Epidermal melanocyte (primary cell): Measurements from ENCODE around the gene PKDCC.

Source experiments
- DNase-seq: peaks from one replicate; pipeline ENCODE4 v3.0.0; 2011; ENCODE audit warnings: low spot score; ENCODE audit not compliant: insufficient read length

Gene PKDCC, protein sequence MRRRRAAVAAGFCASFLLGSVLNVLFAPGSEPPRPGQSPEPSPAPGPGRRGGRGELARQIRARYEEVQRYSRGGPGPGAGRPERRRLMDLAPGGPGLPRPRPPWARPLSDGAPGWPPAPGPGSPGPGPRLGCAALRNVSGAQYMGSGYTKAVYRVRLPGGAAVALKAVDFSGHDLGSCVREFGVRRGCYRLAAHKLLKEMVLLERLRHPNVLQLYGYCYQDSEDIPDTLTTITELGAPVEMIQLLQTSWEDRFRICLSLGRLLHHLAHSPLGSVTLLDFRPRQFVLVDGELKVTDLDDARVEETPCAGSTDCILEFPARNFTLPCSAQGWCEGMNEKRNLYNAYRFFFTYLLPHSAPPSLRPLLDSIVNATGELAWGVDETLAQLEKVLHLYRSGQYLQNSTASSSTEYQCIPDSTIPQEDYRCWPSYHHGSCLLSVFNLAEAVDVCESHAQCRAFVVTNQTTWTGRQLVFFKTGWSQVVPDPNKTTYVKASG

GRCh38 chr2:42047488-42048298, at the start of gene PKDCC:
PKDCC (plus strand) TSS chr2:42048021; CDS start chr2:42048200, 179 bp downstream.
- DNase-seq, result peak; percentile 94

DNA sequence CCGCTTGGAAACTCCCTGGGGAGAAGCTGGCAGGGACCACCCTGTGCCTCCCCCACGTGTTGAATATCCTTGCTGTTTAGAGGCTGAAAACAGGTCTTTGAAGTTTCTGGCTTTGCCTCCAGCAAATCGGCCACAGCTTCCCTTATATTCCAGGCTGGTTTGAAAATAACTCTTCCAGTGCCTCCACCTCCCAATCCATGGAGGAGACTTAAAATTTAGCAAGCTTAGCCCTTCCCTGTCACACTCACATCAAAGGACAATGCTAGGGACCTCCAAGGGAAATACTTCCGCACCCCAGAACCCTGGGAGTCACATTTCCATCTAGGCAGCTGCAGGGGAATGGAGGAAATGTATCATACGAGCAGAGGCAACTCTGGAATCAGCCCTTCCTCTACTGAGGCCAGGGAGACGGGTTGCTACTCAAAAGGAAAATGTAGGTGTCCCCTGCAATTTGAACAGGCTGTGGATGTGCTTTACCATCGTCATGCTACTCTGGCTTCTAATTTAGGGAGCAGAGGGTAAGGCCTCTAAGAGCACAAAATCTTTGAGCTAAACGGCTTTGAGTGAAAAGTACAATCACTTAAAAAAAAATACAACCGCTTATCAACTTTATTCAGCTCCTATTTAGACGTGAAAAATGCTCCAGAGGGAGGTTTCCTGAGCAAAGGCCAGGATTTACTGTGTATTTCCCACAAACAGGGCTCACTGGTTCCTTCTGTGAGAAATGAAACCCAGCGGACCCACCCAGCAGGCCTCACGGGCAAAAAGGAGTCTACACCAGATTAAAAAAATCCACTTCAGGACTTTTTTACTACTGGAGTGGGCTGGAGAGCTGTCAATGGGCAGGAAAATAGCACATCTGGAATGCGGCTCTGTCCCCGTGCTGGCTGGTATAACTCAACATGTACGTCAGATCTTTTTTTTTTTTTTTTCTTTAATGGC, 49.4 kb upstream of the PKDCC start:
- DNase-seq, result no peak

DNA sequence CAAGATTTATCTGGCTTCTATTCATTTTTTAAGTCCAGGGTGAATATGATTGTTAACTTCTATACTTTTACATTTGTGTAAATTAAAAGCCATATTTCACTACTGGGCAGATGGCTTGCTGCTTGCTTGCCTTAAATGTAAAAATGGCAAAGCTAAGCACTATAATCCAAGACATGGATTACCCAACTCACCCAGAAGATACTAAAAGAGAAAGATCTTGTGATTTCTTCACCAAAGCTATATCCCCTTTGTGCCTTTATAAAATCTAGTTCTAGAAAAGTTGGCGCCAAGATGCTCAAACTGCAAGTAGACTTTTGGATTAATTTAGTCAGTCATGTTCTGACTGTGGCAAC, 48.7 kb upstream of the PKDCC start:
- no peak for DNase-seq

GRCh38 chr2:41999592-42000281, 48.1 kb upstream of the PKDCC start:
- DNase-seq, result no peak

GRCh38 chr2:42001711-42002201, 46.1 kb upstream of the PKDCC start:
- no peak for DNase-seq

- DNase-seq, result no peak
Measured at GRCh38 chr2:42007551-42007950, 40.3 kb upstream of the PKDCC start.

DNA sequence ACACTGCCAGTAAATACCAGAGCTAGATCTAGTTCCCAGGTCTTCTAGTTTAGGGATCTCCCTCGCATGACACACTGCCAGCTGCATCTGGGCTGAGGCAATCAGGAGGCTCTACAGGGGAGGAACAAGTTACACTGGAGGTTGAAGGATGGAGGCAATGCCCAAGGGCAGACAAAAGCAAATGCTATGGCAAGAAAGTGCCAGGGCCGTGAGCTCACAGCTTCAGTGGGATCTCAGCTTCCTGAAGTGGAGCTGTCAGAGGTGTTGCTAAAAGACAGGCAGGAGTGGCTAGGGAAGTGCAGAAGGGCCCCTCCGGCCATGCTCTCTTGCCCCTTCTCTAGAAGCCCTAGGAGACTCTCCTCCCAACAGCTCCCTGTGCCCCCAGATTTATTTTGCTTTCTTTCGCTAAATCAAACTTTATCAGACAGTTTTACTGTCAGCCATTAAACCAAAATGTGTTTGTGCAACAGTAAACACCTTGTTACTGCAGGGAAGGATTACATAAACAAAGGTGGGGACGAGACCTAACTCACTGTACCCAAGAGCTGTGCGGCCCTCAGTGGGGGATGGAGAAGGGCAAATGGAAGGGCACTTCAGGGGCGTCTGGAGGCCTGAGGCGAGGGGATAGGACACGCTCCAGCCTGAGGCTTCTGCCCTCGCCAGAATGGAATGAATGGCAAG, 39.4 kb upstream of the PKDCC start:
- no peak for DNase-seq

DNA sequence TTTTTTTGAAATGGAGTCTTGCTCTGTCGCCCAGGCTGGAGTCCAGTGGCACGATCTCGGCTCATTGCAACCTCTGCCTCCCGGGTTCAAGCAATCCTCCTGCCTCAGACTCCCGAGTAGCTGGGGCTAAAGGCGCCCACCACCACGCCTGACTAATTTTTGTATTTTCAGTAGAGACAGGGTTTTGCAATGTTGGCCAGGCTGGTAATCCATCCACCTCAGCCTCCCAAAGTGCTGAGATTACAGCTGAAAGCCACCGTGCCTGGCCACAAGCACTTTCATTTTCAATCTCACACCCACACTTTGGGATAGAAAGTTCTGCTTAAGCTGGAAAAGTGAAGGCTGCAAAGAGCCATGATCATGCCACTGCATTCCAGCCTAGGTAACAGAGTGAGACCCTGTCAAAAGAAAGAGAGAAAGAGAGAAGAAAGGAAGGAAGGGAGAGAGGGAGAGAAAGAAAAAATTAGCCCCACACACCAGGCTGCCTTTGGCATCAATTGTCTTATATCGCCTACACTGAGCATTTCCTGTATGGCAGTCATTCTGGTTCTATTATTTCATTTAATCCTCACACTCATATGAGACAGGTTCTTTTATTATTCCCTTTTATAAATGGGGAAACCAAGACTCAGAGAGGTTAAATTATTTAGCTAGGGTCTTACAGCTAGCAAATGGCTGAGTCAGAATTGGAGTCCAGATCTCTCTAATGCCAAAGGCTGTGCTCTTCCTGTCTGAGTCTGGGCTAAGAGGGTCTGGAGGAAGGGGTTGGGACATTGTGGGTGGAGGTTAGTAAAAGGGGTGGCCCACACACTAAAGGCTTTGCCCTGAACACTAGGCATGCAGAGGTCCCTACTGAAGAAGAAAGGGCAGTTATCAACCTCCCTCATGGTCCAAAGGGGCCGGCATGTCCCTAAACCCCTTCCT, 37.9 kb upstream of the PKDCC start:
- DNase-seq, result no peak

- DNase-seq, result peak; percentile 41
Measured at GRCh38 chr2:42010743-42011298, 37.0 kb upstream of the PKDCC start.

DNA sequence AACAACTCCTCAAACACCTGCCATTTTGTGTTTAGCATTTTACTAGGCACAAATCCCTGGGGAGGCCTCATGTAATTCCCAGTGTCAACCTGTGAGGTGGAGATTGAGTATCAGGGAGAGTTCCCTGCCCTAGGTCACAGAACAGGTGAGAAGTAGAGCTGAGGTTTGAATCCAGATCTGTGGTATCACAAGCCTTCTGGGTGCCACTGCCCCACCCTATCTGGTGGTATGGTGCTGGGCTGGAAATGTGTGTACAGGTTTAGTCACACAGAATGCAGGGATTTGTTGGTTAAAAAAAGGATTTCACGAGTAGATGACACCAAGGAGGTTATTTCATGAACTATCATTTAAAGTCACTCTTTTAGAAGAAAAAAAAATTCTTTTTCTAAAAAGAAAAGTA, 35.7 kb upstream of the PKDCC start:
- DNase-seq, result no peak

DNA sequence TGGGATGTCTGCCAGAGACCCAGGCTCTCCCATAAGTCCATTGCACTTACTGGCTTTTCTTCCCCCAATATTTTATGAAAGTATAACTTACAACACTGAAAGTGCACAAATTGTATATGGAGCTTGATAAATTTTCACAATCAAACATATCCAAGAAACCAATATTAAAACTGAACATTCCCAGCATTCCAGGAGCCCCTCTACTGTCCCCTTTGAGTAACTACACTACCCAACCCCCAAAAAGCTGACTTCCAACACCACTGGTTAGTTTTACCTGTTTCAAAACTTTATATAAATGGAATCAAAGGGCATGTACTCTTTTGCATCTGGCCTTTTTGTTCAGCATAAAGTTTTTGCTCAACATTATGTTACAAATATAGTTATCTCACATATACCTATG, 35.2 kb upstream of the PKDCC start:
- DNase-seq, result no peak

DNA sequence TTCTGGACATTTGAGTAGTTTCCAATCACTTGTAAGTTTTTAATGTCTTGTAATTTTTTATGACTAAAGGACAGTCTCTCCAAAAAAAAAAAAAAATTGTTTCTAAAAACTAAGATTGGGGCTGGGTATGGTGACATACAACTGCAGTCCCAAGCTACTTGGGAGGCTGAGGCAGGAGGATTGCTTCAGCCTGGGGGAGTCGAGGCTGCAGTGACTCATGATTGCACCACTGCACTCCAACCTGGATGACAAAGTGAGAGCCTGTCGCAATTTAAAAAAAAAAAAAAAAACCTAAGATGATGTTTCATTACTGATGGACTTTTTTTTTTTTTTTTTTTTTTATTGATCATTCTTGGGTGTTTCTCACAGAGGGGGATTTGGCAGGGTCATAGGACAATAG, 34.4 kb upstream of the PKDCC start:
- no peak for DNase-seq

DNA sequence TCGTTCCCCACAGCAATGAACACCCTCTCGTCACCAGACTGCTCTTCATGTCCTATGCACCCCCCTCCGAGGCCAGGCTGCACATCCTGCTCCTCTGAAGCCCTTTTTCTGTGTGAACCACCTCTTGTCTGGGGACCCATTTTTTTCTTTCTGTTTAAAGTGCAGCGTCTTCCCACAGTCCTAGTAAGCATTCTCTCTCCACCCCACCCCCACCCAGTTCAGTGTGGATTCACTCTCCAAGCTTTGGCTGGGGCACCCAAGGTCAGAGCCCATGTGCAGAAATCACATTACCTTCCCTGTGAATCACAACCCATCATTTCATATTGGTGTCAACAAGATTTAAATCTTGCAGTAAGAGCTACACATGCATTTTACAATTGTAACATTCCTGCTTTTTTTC, 26.4 kb upstream of the PKDCC start:
- no peak for DNase-seq

- no peak for DNase-seq
Measured at GRCh38 chr2:42025151-42025582, 22.7 kb upstream of the PKDCC start.

- DNase-seq, result no peak
Measured at GRCh38 chr2:42026272-42026671, 21.5 kb upstream of the PKDCC start.

GRCh38 chr2:42028571-42029148, 19.2 kb upstream of the PKDCC start:
- DNase-seq, result no peak

GRCh38 chr2:42029171-42029570, 18.6 kb upstream of the PKDCC start:
- DNase-seq, result no peak

GRCh38 chr2:42029639-42030199, 18.1 kb upstream of the PKDCC start:
- DNase-seq, result no peak
